B cell (primary cell): ENCODE measurements around the gene NME1. TPM values are rescaled to one million over a fixed set of nuclear protein-coding genes. Genes with fewer than 3 reads are reported as not detected.

Experiments used
- ATAC-seq: fragments of 200-7000 bp; cut with Tn5 transposase; one replicate; pipeline ENCODE4 v1.10.0; 2021; ENCODE audit warnings: low read depth, mild to moderate bottlenecking, moderate number of reproducible peaks, moderate library complexity
- CTCF ChIA-PET: fragments of 350-600 bp; sonication (Branson Sonifier 250); formaldehyde crosslinking; loops from one replicate; lab custom pipeline; 2021; ENCODE audit warnings: antibody characterized with exemption, inconsistent platforms; lab: Charles Lee
- POLR2A ChIA-PET: fragments of 350-600 bp; sonication (Branson Sonifier 250); formaldehyde crosslinking; loops from one replicate; lab custom pipeline; 2021; ENCODE audit warnings: antibody characterized with exemption; lab: Charles Lee
- DNase-seq: peaks from one replicate; pipeline ENCODE4 v3.0.0; 2013
- H2AFZ ChIP-seq: 2 replicates; pipeline ENCODE4 v1.6.1; 2012; ENCODE audit warnings: mild to moderate bottlenecking, low read depth, low read length; ENCODE audit not compliant: insufficient read depth, poor library complexity, severe bottlenecking
- H3K27ac ChIP-seq, 2 donors: 1 replicate in 1 of 2; 2 replicates in 1 of 2; pipeline ENCODE4 v1.5.1; 2012 to 2013; ENCODE audit warnings: low read length in 2 of 2, mild to moderate bottlenecking in 2 of 2, moderate library complexity in 1 of 2
- H3K27me3 ChIP-seq, 4 experiments: fragments of 200-600 bp in 1 of 4; sonication (generic) in 1 of 4; replicated peaks in 1 of 4; 1 replicate in 2 of 4; 2 replicates in 2 of 4; pipeline versions ENCODE4 v1.6.1 to v1.7.0; 2013 to 2016; ENCODE audit warnings: low read length in 3 of 4, mild to moderate bottlenecking in 2 of 4, mixed read lengths in 1 of 4, moderate library complexity in 1 of 4; ENCODE audit not compliant: insufficient read depth in 4 of 4, control insufficient read depth in 3 of 4; ENCODE audit errors: control extremely low read depth in 1 of 4
- H3K36me3 ChIP-seq, 2 experiments: replicated peaks in 1 of 2; 1 replicate in 1 of 2; 2 replicates in 1 of 2; pipeline versions ENCODE4 v1.6.1 to v1.7.1; 2013; ENCODE audit warnings: low read length in 1 of 2; ENCODE audit not compliant: insufficient read depth in 2 of 2, control insufficient read depth in 1 of 2; ENCODE audit errors: control extremely low read depth in 1 of 2, extremely low read depth in 1 of 2
- H3K4me1 ChIP-seq, 2 donors: fragments of 200-600 bp in 1 of 2; sonication (generic) in 1 of 2; 1 replicate in 1 of 2; 2 replicates in 1 of 2; pipeline versions ENCODE4 v1.5.1 to v1.6.1; 2013 to 2017; ENCODE audit warnings: low read length in 2 of 2; ENCODE audit not compliant: control insufficient read depth in 2 of 2, insufficient read depth in 2 of 2
- H3K4me2 ChIP-seq: replicated peaks from 2 replicates; pipeline ENCODE3; 2012; ENCODE audit warnings: mild to moderate bottlenecking, low read depth, low read length; ENCODE audit not compliant: poor library complexity, severe bottlenecking
- H3K4me3 ChIP-seq, 5 experiments: fragments of 200-600 bp in 1 of 5; sonication (generic) in 1 of 5; 1 replicate in 3 of 5; 2 replicates in 2 of 5; pipeline versions ENCODE4 v1.5.1 to v1.7.0; 2011 to 2016; ENCODE audit warnings: low read length in 4 of 5, mild to moderate bottlenecking in 4 of 5, low read depth in 2 of 5, control low read depth in 1 of 5, moderate library complexity in 1 of 5; ENCODE audit not compliant: insufficient read depth in 1 of 5; ENCODE audit errors: control extremely low read depth in 1 of 5, extremely low read depth in 1 of 5
- H3K79me2 ChIP-seq: fragments of 200-600 bp; sonication (generic); one replicate; pipeline ENCODE4 v1.6.0; 2016; ENCODE audit warnings: low read length; ENCODE audit not compliant: control insufficient read depth, insufficient read depth
- H3K9ac ChIP-seq: fragments of 200-600 bp; sonication (generic); 2 replicates; pipeline ENCODE4 v1.6.1; 2017; ENCODE audit warnings: mild to moderate bottlenecking, low read length, moderate library complexity
- H3K9me3 ChIP-seq, 3 donors: one replicate each; pipeline versions ENCODE4 v1.6.1 to v1.7.1; 2013; ENCODE audit warnings: low read length in 2 of 3; ENCODE audit not compliant: control insufficient read depth in 2 of 3, insufficient read depth in 1 of 3; ENCODE audit errors: control extremely low read depth in 1 of 3
- H4K20me1 ChIP-seq: 2 replicates; pipeline ENCODE4 v1.6.0; 2012; ENCODE audit warnings: mild to moderate bottlenecking, low read length; ENCODE audit not compliant: insufficient read depth, control insufficient read depth, poor library complexity, severe bottlenecking
- H3K27ac Mint-ChIP-seq: one replicate; pipeline ENCODE4 v1.8.0; 2021; ENCODE audit warnings: mixed read lengths
- H3K27me3 Mint-ChIP-seq: one replicate; pipeline ENCODE4 v1.8.0; 2021; ENCODE audit warnings: mixed read lengths
- H3K4me1 Mint-ChIP-seq: one replicate; pipeline ENCODE4 v1.8.0; 2021; ENCODE audit warnings: mixed read lengths
- H3K4me3 Mint-ChIP-seq: one replicate; pipeline ENCODE4 v1.8.0; 2021; ENCODE audit warnings: mixed read lengths
- H3K9me3 Mint-ChIP-seq: one replicate; pipeline ENCODE4 v1.8.0; 2022; ENCODE audit warnings: mixed read lengths; ENCODE audit not compliant: insufficient read depth
- CTCF ChIP-seq: fragments of 200-600 bp; IDR thresholded peaks from one replicate; pipeline ENCODE4 v1.8.0; 2022; ENCODE audit warnings: antibody characterized with exemption, mild to moderate bottlenecking
- EZH2 ChIP-seq: IDR thresholded peaks from 2 replicates; pipeline ENCODE4 v1.6.1; 2012; ENCODE audit warnings: borderline replicate concordance, low read depth, mild to moderate bottlenecking, moderate library complexity, low read length; ENCODE audit not compliant: insufficient read depth, poor library complexity, severe bottlenecking
- intact Hi-C: fragments of 100-400 bp; cut with micrococcal nuclease; formaldehyde crosslinking; loops from one replicate; pipeline ENCODE4 v1.10.0; 2022
- polyA plus RNA-seq: library from polyadenylated mRNA; depleted of rRNA; stranded (reverse); fragments of >200 nt; gene quantifications from 2 replicates; pipeline ENCODE4 v1.2.3, GENCODE V29; 2012
- total RNA-seq, 2 donors: library from RNA; stranded (reverse); fragments of 120-200 nt in 1 of 2; gene quantifications; 1 replicate in 1 of 2; 2 replicates in 1 of 2; pipeline versions ENCODE4 v1.2.3 to v1.2.4, GENCODE V29; 2013 to 2022

NME1 gene
- total and polyA plus RNA-seq, 2 donors (not counting 1 experiment from before 2014, with no cell fraction given): 19.0 to 27.5 TPM

- Histone ChIP-seq H3K9ac (no peak overlapping the region), H3K27ac (no peak overlapping the region), H3K4me2 (no peak overlapping the region), H3K9me3 (peaks cover 0 to 1% (median 0%) of the 10 kb centered on the region in 3 donors), H3K79me2 (no peaks in the 10 kb centered on the region), H2AFZ (no peak overlapping the region), H3K4me3 (no peak overlapping the region), H3K4me1 (no peaks in the 10 kb centered on the region), H4K20me1 (no peaks in the 10 kb centered on the region), H3K27me3 (no peaks in the 10 kb centered on the region), H3K36me3 (peaks cover 17 to 82% of the 10 kb centered on the region in 2 experiments)
- Mint-ChIP-seq H3K4me1 (no peaks in the 10 kb centered on the region), H3K4me3 (no peak overlapping the region), H3K27me3 (no peaks in the 10 kb centered on the region), H3K9me3 (no peaks in the 10 kb centered on the region), H3K27ac (no peak overlapping the region)
- no peak for DNase-seq
- ATAC-seq: no peak
- TF ChIP-seq CTCF (no peak), EZH2 (no peak)
- ChIA-PET POLR2A (no interaction called here), CTCF (no interaction called here)
- intact Hi-C loops: no loop called here
Measured at GRCh38 chr17:51203838-51204237, 50.5 kb downstream of the NME1 start.

Other genes with a start within 250 kb of the NME1 start
- gene SPAG9, start 32.7 kb upstream of the NME1 start, total RNA-seq: 64.1 and 69.3 TPM in 2 replicates
- 8.6 and 19.6 TPM in 2 replicates for gene SPAG9, start 32.7 kb upstream of the NME1 start, polyA plus RNA-seq
- gene NME2, start 12.9 kb downstream of the NME1 start, total RNA-seq: 154 and 169 TPM in 2 replicates
- 166 and 184 TPM in 2 replicates for gene NME2, start 12.9 kb downstream of the NME1 start, polyA plus RNA-seq
- 39.7 and 44.7 TPM in 2 replicates for gene MBTD1, start 106.5 kb downstream of the NME1 start, total RNA-seq
- gene MBTD1, start 106.5 kb downstream of the NME1 start, polyA plus RNA-seq: 9.6 and 14.9 TPM in 2 replicates
- gene UTP18, start 107.0 kb downstream of the NME1 start, total RNA-seq: 34.2 and 37.7 TPM in 2 replicates
- 13.2 and 26.7 TPM in 2 replicates for gene UTP18, start 107.0 kb downstream of the NME1 start, polyA plus RNA-seq